PC-3 (cell line): ENCODE results near the gene CSNK1G1.

ENCODE experiments used
- EZH2phosphoT487 ChIP-seq: fragments of 300-600 bp; sonication (generic); IDR thresholded peaks from 2 replicates; pipeline ENCODE4 v1.6.1; 2018; ENCODE audit warnings: mild to moderate bottlenecking, antibody characterized with exemption, low read length, borderline replicate concordance
- TF ChIP-seq, protein P1 (sequence below): fragments of 300-600 bp; sonication (generic); conservative IDR thresholded peaks from 2 replicates; pipeline ENCODE4 v1.5.1; 2017; ENCODE audit warnings: antibody characterized with exemption, low read depth, mild to moderate bottlenecking, low read length

DNA sequence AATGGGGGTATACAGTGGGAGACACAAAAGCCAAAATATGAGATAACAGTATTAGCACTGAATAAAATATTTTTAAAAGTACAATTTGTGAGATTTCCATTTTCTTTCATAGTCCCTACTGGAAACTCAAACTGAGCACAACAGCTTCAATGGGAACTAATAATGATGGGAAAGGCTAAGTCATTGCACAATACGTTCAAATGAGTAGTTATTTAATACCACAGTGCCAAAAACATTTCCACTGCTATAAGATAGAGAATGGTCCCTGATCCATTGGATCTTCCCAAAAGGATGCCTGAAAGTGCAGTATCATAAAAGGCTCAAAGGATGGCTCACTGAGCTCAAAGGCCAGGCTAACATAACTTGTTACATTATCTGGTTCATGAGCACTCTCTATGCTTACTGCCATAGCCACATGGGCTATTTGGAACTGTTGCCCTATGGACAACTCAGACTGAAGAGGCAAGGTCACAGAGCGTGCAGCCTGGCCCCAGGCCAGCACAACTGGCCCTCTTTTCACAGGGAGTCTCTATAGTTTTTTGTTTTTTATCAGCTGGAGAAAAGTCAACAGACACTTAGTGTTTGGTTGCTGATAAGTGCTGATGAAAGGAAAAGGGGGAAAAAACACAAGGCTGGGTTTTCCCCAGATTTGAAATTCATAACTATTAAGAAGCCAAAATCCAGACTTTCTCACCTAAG is 139.1 kb downstream of the CSNK1G1 start:
- TF ChIP-seq, protein P1, sequence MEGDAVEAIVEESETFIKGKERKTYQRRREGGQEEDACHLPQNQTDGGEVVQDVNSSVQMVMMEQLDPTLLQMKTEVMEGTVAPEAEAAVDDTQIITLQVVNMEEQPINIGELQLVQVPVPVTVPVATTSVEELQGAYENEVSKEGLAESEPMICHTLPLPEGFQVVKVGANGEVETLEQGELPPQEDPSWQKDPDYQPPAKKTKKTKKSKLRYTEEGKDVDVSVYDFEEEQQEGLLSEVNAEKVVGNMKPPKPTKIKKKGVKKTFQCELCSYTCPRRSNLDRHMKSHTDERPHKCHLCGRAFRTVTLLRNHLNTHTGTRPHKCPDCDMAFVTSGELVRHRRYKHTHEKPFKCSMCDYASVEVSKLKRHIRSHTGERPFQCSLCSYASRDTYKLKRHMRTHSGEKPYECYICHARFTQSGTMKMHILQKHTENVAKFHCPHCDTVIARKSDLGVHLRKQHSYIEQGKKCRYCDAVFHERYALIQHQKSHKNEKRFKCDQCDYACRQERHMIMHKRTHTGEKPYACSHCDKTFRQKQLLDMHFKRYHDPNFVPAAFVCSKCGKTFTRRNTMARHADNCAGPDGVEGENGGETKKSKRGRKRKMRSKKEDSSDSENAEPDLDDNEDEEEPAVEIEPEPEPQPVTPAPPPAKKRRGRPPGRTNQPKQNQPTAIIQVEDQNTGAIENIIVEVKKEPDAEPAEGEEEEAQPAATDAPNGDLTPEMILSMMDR: no peak
- no peak for TF ChIP-seq EZH2phosphoT487
